ENCODE measurements around the gene TBC1D30. TPM values are rescaled to one million over a fixed set of nuclear protein-coding genes. Genes with fewer than 3 reads are reported as not detected.

Gene TBC1D30
- polyA plus RNA-seq, 1 donor, result 5.1 TPM

DNA sequence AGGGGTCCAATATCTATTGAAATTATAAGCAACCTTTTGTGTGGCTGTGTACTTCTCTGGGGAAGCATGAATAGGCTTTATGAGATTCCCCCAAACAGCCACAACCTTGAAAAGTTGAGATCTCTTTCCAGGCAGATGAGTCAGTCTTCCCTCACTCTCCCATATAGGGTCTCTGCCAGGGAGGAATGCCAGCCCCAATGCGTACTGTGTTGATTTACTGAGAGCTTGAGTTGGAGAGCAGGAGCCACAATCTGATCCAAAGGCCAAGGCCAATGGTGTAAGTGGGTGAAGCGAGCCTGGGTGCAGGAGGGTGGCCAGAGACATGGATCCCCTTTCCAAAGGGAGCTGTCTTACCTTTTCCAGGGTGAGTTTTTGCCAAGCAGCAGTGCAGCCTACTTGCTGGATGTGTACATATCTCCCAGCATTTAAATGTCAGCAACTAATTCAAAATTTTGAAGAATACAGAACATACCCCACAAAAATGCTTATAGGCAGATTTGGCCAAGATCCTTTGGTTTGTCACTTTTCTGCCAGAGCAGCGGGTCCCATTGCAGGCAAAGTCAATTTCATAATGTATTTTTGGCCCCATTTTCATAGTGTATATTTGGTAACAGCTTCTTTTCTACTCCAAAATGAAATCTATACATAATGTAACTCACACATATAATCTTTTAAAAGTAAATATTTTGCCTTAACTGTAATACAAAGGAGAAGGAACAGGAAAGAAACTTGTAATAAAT, 88.2 kb downstream of the TBC1D30 start:
- DNase-seq, result no peak

DNA sequence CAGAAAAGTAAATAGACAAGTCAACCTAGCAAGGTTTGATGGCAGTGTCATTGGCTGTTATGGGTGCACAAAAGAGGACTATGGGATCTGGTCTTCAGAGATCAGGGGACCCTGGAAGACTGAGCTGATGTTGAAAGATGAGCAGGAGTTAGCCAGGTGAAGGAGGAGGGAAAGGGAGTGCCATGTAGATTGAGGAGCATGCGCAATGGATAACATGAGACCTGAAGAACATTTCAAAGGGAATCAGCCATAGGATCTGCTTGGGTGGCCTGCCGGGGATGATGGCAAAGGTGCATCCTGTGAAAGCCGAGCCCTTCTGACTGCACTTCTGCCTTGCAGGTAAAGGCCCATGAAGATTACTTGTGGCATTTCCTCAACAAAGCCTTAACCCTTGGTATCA, 90.8 kb downstream of the TBC1D30 start:
- DNase-seq, result no peak

DNA sequence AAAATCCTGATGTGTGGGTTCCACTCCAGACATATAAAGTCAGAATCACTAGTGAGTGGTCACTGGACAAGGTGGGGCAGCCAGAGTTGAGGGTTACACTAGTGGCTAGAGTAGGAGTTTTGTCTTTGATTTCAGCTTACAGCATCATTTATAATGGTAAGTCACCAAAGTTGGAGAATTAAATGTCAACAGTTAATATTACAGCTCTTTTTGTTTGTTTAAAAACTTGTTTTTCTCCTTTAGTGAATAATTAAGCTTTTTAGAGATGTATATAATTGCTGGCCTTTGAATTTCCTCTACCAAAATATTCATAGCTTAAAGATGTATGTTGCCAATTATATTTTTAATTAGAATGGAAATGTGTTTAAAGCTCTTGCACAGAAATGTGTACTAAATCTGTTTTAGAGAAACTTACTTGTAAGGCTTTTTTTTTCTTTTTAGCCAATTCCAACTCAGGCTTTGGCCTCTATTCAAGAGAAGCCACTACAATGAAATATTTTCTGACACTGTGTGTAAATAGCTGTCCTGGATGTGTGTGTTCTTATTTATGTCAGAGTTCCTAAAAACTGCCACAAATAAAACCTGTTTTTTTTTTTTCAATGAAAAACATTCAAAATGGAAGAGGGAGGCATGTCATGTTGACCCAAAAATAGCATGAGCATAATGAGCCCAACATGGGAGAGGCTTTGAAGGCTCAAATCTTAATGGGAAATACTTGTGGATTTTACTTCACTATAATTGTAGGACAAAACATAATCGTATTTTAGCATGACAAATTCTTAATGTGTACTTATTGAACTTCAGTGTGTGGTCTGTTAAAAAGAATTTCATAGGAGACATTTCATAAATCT, 92.2 kb downstream of the TBC1D30 start:
- peak; percentile 34 for DNase-seq

DNA sequence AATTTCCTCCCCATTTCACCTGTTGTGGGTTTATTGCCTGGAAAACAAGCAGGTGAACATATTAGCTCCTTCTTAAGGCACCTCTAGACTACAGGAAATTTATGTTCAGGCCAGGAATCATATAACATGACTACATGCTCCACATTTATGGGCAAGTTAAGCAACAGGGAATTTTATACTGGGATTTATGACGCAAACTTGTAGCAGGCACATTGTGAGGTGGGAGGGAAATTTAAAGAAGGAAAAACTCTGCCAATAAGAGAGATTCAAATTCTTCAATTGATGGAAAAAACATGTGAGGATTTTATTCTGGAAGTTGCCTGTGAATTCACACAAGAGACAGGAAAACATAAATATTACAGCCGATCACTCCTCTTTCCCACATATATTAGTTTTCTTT, 93.9 kb downstream of the TBC1D30 start:
- DNase-seq, result no peak

DNA sequence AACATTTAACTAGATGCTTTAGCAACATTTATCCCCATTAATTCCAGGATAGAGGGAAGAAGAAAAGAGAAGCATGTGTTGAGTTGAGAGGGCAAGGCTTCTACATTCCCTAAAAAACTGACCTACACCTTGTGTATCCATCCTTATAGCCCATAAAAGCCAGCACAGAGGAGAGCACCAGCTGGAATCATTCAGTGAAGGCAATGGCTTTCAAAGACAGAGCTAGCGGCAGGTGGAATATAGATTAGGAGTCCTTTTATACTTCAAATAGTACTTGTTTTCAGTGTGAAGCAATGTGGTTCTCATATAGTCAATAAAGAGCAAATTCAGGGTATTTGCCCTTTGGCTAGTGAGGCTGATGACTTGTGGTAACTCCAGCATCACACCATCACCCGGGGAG, 94.4 kb downstream of the TBC1D30 start:
- no peak for DNase-seq

DNA sequence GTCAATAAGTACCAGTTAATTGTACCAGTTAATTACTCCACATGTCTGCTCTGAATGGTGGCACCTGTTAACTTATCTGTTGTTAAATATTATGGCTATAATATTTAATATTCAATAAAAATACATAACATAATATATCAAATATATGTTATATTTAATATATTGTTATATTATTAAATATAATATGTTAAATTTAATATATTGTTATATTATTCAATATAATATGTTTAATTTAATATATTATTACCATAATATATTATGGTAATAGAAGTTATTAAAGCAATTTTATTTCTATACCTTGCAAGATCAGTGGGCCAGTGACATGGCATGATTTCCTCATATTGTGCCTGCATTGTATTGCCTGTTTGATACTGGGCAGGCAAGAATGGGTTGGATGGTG, 98.4 kb downstream of the TBC1D30 start:
- no peak for DNase-seq

DNA sequence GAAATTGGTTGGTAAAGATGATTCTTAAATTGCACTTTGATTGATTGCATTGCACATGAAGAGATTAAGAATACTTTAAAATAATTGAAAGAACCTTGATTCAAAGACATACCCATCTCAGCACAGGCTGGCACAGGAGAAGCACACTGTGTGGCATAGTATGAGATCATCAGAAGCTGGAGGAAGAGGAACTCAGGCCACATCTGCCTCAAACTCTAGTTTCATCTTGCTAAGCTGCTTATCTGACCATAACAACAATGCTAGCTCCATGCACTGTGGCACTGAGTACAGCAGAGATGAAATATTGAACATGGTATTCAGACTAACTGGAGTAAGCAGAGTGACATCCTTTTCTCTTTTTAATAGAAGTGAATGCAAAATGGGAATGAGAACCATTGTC, 99.1 kb downstream of the TBC1D30 start:
- no peak for DNase-seq

Other genes starting within 250 kb of the TBC1D30 start
- 21.7 TPM for gene RASSF3, start 214.2 kb upstream of the TBC1D30 start, polyA plus RNA-seq (ENCODE audit: insufficient read length)
- gene GNS, start 65.2 kb upstream of the TBC1D30 start, polyA plus RNA-seq (ENCODE audit: insufficient read length), result 180 TPM